ENCODE measurements around the gene ATP6V1C2. TPM values are rescaled to one million over a fixed set of nuclear protein-coding genes. Genes with fewer than 3 reads are reported as not detected.
"Not testable (repeated sequence)": the region's sequence is repeated elsewhere in the genome, so short reads cannot be mapped to it uniquely, and the experiment has no call there.

Gene ATP6V1C2
- total and polyA plus RNA-seq, 2 experiments from 2014 or later: 0.14 to 2.1 TPM

DNA sequence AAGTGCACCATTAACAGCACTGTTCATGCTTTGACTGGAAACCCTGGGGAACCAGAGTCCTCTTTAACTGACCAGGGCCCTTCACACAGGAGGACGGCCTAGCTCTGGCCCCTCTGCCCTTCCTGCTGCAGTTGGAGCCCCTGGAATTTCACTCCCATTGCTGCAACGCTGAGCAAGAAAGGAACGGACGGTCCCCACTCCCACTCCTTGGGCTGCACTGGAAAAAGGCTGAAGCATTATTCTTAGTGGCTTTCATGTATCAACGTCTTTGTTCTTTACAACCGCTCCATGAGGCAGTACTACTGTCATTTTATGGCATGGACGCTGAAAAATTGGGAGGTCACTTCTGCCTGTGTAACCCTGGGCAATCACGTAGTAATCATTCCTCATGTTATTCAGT, 81.2 kb downstream of the ATP6V1C2 start:
- peaks cover 66% of the 10 kb centered on the region for H4K20me1 ChIP-seq (replicated peaks; ENCODE audit: insufficient read depth)
- Mint-ChIP-seq H3K4me3 (no peak overlapping the region), H3K9me3 (no peaks in the 10 kb centered on the region), H3K27me3 (ENCODE audit: insufficient read depth, low read depth, poor library complexity) (peaks cover 3% of the 10 kb centered on the region), H3K36me3 (ENCODE audit: low read depth) (peaks cover 60% of the 10 kb centered on the region), H3K27ac (no peak overlapping the region), H3K4me1 (no peaks in the 10 kb centered on the region)
- no peaks in the 10 kb centered on the region for H3K9me2 ChIP-seq (ENCODE audit: insufficient read depth)
- DNase-seq (ENCODE audit: low spot score) (no peak), ATAC-seq (no peak)
- no peak overlapping the region for H3K27ac ChIP-seq (ENCODE audit: low read depth)
- peaks cover 89% of the 10 kb centered on the region for H3K79me2 ChIP-seq (replicated peaks; ENCODE audit: insufficient read depth)
- TF ChIP-seq, protein P1, sequence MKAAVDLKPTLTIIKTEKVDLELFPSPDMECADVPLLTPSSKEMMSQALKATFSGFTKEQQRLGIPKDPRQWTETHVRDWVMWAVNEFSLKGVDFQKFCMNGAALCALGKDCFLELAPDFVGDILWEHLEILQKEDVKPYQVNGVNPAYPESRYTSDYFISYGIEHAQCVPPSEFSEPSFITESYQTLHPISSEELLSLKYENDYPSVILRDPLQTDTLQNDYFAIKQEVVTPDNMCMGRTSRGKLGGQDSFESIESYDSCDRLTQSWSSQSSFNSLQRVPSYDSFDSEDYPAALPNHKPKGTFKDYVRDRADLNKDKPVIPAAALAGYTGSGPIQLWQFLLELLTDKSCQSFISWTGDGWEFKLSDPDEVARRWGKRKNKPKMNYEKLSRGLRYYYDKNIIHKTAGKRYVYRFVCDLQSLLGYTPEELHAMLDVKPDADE (IDR thresholded peaks at IDR 0.05): no peak
- TF ChIP-seq JUNB (IDR thresholded peaks at IDR 0.05; ENCODE audit: unreplicated experiment) (no peak), CREB1 (CRISPR knock-in tag; IDR thresholded peaks at IDR 0.05; ENCODE audit: low read depth) (no peak), POLR2AphosphoS5 (IDR thresholded peaks at IDR 0.05; ENCODE audit: low read depth) (no peak), ZNF331 (CRISPR knock-in tag; IDR thresholded peaks at IDR 0.05; ENCODE audit: low read depth) (no peak)
- H3K4me1 ChIP-seq (ENCODE audit: insufficient read depth): no peaks in the 10 kb centered on the region
- H3F3A ChIP-seq (replicated peaks; ENCODE audit: low read depth): 0 out of 2 replicates have a peak, but pooled peaks cover 3% of the 10 kb centered on the region
- H2AFZ ChIP-seq: no peak overlapping the region
- H3K4me3 ChIP-seq: no peak overlapping the region
- H3K36me3 ChIP-seq (ENCODE audit: insufficient read depth): peaks cover 37% of the 10 kb centered on the region
- no peak overlapping the region for H3K4me2 ChIP-seq
- no peaks in the 10 kb centered on the region for H3K27me3 ChIP-seq (ENCODE audit: insufficient read depth)

DNA sequence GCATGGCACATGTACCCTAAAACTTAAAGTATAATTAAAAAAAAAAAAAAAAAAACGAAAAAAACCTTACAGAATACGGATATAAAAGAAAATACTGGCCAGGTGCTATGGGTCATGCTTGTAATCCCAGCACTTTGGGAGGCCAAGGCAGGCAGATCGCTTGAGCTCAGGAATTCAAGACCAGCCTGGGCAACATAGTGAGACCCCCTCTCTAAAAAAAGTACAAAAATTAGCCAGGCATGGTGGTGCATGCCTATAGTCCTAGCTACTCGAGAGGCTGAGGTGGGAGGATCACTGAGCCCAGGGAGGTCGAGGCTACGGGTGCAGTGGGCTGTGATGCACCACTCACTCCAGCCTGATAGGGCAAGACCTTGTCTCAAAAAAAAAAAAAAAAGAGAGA, 84.6 kb downstream of the ATP6V1C2 start:
- not testable (repeated sequence) for H2AFZ ChIP-seq; H3K27me3 Mint-ChIP-seq (ENCODE audit: insufficient read depth, low read depth, poor library complexity); DNase-seq (ENCODE audit: low spot score); H3K9me2 ChIP-seq (ENCODE audit: insufficient read depth); H3F3A ChIP-seq (replicated peaks; ENCODE audit: low read depth); H3K27me3 ChIP-seq (ENCODE audit: insufficient read depth); H3K9me3 Mint-ChIP-seq; H3K27ac Mint-ChIP-seq; H3K4me3 Mint-ChIP-seq; ATAC-seq; H3K4me2 ChIP-seq; H3K4me3 ChIP-seq; H3K27ac ChIP-seq (ENCODE audit: low read depth)
- peaks cover 71% of the 10 kb centered on the region for H4K20me1 ChIP-seq (replicated peaks; ENCODE audit: insufficient read depth)
- H3K36me3 ChIP-seq (ENCODE audit: insufficient read depth): peaks cover 16% of the 10 kb centered on the region; the same call in 1 of the 2 replicates
- peaks cover 24% of the 10 kb centered on the region for H3K4me1 ChIP-seq (ENCODE audit: insufficient read depth)
- peaks cover 44% of the 10 kb centered on the region for H3K36me3 Mint-ChIP-seq (ENCODE audit: low read depth)
- H3K4me1 Mint-ChIP-seq: peaks cover 20% of the 10 kb centered on the region
- peaks cover 89% of the 10 kb centered on the region for H3K79me2 ChIP-seq (replicated peaks; ENCODE audit: insufficient read depth)

DNA sequence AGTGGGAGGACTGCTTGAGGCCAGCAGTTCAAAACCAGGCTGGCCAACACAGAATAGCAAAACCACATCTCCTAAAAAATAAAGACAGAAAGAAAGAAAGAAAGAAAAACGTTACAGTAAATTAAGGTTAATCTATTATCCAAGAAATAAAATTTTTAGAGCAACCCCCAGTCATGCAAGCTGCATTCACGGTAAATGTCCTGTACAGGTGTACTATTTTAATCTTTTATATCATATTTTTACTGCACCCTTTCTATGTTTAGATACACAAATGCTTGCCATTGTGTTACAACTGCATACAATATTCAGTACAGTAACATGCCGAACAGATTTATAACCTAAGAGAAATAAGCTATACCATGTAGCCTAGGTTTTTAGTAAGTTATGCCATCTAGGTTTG, 85.1 kb downstream of the ATP6V1C2 start:
- H3F3A ChIP-seq (replicated peaks; ENCODE audit: low read depth): no peaks in the 10 kb centered on the region
- no peak overlapping the region for H3K4me3 Mint-ChIP-seq
- ATAC-seq: no peak
- no peak overlapping the region for H3K27ac Mint-ChIP-seq
- peaks cover 71% of the 10 kb centered on the region for H4K20me1 ChIP-seq (replicated peaks; ENCODE audit: insufficient read depth)
- no peak overlapping the region for H3K4me2 ChIP-seq
- peaks cover 27% of the 10 kb centered on the region for H3K4me1 ChIP-seq (ENCODE audit: insufficient read depth)
- H3K27ac ChIP-seq (ENCODE audit: low read depth): no peak overlapping the region
- H3K9me3 Mint-ChIP-seq: no peaks in the 10 kb centered on the region
- no peak overlapping the region for H3K4me3 ChIP-seq
- peaks cover 25% of the 10 kb centered on the region for H3K4me1 Mint-ChIP-seq
- DNase-seq (ENCODE audit: low spot score): no peak
- H3K27me3 ChIP-seq (ENCODE audit: insufficient read depth): no peaks in the 10 kb centered on the region
- no peak overlapping the region for H2AFZ ChIP-seq
- peaks cover 3% of the 10 kb centered on the region for H3K27me3 Mint-ChIP-seq (ENCODE audit: insufficient read depth, low read depth, poor library complexity)
- no peaks in the 10 kb centered on the region for H3K9me2 ChIP-seq (ENCODE audit: insufficient read depth)
- peaks cover 39% of the 10 kb centered on the region for H3K36me3 Mint-ChIP-seq (ENCODE audit: low read depth)
- H3K79me2 ChIP-seq (replicated peaks; ENCODE audit: insufficient read depth): peaks cover 89% of the 10 kb centered on the region
- peaks cover 10% of the 10 kb centered on the region; the same call in 1 of the 2 replicates for H3K36me3 ChIP-seq (ENCODE audit: insufficient read depth)
- TF ChIP-seq NANOG (IDR thresholded peaks at IDR 0.05; ENCODE audit: borderline replicate concordance) (no peak), ZNF462 (CRISPR knock-in tag; IDR thresholded peaks at IDR 0.05) (no peak), CREB1 (CRISPR knock-in tag; IDR thresholded peaks at IDR 0.05; ENCODE audit: low read depth) (no peak), CTCF (conservative IDR thresholded peaks at IDR 0.05; ENCODE audit: low read depth in 2 of 2) (no peak)
